A172 (cell line): Measurements from ENCODE around the gene ARRDC1. TPM values are rescaled to one million over a fixed set of nuclear protein-coding genes. Genes with fewer than 3 reads are reported as not detected.
A peak's percentile ranks its signal among the peaks of the same experiment; 100 is the strongest.
"Not testable (repeated sequence)": the region's sequence is repeated elsewhere in the genome, so short reads cannot be mapped to it uniquely, and the experiment has no call there.

ENCODE experiments used
- DNase-seq: peaks from one replicate; pipeline ENCODE4 v3.0.0-alpha.2; 2015; ENCODE audit warnings: low spot score
- total RNA-seq: library from RNA; depleted of rRNA; stranded (reverse); fragments of >200 nt; shearing (Covaris generic); gene quantifications from 2 replicates; pipeline ENCODE4 v1.2.3, GENCODE V29; 2014

Gene ARRDC1
- total RNA-seq, 1 experiment from 2014 or later: 64.3 TPM

DNA sequence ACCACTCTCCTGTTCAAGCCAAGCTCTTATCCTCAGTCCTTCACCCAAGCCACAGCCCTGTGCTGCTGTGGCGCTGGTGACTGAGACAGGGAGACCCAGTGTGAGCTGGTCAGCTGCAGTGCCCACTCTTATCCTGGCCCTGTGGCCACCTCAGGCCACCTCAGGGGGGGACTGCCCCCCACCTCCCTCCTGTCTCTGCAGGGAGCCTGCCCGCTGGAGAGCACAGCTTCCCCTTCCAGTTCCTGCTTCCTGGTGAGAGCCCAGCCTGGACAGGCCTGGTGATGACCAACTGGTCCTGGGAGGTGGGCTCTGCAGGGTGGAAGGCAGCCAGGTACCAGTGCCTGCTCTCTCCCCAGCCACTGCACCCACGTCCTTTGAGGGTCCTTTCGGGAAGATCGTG, 7.8 kb downstream of the ARRDC1 start:
- no peak for DNase-seq

DNA sequence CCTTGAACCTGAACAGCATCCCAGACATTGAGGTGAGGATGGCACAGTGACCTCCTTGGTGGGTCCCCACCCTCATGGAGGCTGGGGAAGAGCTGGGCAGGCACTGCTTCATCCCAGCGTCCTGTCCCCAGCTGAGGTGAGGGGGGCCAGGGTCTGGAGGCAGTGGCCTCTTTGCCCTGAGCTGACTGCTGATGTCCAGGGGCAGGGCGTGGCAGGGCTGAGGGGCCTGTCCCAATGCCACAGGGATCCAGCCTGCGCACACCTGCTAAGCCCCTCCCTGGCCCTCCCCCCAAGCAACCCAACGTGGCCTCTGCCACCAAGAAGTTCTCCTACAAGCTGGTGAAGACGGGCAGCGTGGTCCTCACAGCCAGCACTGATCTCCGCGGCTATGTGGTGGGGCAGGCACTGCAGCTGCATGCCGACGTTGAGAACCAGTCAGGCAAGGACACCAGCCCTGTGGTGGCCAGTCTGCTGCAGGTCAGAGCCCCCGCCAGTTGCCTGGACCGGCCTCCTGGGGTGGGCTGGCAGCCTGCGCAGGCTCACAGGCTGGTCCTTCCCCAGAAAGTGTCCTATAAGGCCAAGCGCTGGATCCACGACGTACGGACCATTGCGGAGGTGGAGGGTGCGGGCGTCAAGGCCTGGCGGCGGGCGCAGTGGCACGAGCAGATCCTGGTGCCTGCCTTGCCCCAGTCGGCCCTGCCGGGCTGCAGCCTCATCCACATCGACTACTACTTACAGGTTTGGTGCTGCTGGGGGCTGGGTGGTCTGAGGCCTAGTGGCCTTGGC, 8.4 kb downstream of the ARRDC1 start:
- DNase-seq: no peak

DNA sequence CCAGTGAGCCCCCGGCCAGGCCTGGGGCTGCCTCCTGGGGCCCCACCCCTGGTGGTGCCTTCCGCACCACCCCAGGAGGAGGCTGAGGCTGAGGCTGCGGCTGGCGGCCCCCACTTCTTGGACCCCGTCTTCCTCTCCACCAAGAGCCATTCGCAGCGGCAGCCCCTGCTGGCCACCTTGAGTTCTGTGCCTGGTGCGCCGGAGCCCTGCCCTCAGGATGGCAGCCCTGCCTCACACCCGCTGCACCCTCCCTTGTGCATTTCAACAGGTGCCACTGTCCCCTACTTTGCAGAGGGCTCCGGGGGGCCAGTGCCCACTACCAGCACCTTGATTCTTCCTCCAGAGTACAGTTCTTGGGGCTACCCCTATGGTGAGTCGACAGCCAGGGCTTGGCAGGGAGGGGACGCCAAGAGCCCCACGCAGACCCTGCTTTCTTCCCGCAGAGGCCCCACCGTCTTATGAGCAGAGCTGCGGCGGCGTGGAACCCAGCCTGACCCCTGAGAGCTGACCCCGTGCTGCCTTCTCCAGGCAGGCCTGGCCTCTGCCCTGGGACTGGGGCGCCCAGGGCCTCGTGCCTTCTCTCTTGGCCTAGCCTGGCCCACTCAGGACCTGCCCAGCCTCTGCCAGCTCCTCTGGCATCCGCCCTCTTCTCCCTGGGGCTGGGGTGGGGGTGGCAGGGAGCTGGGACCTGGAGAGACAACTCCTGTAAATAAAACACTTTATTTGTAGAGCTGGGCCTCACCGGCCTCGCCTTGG, 9.3 kb downstream of the ARRDC1 start:
- no peak for DNase-seq

- DNase-seq: no peak
Measured at GRCh38 chr9:137615387-137615871, 9.9 kb downstream of the ARRDC1 start.

GRCh38 chr9:137618105-137619067, 12.9 kb downstream of the ARRDC1 start, which contains the start of gene EHMT1:
Gene EHMT1 (plus strand): TSS chr9:137619005. CDS start chr9:137619029, 24 bp downstream.
- DNase-seq: peak; percentile 69

DNA sequence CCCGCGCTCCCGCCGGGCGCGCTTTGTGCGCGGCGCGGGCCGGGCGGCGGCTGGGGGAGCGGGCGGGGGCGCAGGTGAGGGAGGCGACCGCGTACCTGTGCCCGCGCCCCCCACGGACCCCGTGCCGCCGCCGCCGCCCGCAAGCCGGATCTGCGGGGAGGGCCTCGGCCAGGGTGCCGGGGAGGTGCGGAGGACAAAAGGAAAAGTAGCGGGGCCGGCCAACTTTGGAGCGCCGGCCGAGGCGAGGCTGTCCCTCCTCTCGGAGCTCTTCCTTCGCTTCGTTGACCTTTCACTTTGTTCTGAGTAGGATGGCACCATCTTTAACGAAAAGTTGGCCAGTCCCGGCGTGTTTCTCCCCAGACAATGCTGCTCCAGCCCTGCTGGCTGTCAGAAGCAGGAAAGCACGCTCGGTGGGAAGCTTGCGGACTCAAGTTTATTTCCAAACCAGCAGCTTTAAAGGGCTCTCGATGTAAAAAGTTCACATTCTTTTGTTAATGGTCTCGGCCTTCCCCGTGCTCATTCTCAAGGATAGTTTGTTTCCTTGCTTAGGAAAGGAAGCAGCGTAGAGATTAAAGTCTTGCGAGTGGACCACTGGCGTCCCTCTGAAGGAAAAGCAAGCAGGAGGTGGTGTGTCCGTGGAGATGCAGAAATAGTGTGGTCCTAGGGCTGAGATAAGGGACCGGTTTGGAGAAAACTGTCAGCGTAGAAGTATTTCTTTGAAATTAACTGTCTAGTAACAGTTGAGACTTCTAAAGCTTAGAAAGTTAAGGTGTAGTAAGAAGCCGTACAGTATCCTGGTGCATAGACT, 14.0 kb downstream of the ARRDC1 start:
- peak; percentile 45 for DNase-seq

GRCh38 chr9:137620048-137620405, 14.5 kb downstream of the ARRDC1 start:
- DNase-seq: no peak

GRCh38 chr9:137620581-137620980, 15.1 kb downstream of the ARRDC1 start:
- no peak for DNase-seq

DNA sequence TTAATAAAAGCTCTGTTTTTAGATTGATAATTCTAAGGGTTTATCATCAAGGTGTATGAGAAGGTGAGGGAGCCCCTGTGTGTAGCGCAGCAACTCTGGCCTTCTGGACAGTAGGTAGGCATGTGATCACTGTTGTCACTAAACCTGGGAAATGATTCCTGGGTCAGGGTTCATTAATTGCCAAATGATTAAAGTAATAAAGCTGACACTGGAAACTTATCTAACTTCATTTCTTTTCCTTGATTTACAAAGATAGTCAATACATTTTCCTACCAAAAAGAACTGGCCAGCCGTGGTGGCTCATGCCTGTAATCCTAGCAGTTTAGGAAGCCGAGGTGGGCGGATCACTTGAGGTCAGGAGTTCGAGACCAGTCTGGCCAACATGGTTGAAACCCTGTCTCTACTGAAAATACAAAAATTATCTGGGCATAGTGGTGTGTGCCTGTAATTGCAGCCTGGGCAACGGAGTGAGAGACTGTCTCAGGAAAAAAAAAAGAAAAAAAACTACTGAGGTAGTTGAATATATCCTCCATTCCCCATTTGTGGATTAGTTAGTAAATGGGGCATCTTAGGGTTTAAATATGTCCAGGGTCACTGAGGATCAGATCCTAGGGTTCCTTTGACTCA, 15.8 kb downstream of the ARRDC1 start:
- DNase-seq: no peak

GRCh38 chr9:137622211-137622610, 16.7 kb downstream of the ARRDC1 start:
- not testable (repeated sequence) for DNase-seq

DNA sequence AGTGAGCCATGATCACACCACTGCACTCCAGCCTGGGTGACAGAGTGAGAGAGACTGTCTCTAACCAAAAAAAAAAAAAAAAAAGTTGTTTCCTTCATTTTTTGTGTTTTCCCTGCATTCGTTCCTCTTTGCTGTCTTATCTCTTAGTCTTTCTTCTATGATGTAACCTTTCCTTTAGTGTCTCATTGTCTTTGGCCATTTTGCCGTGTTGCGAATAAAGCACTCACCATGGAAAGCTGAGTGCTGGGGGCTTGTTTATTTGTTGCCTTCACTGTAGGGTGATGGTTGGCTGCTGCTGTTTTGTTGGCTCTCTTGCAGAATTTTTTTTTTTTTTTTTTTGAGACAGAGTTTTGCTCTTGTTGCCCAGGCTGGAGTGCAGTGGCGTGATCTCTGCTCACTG, 21.0 kb downstream of the ARRDC1 start:
- no peak for DNase-seq

- DNase-seq: not testable (repeated sequence)
Measured at GRCh38 chr9:137627406-137627805, 21.9 kb downstream of the ARRDC1 start.

- no peak for DNase-seq
Measured at GRCh38 chr9:137630126-137630525, 24.6 kb downstream of the ARRDC1 start.

- DNase-seq: no peak
Measured at GRCh38 chr9:137630679-137631078, 25.2 kb downstream of the ARRDC1 start.

GRCh38 chr9:137631345-137632229, 26.1 kb downstream of the ARRDC1 start:
- no peak for DNase-seq

DNA sequence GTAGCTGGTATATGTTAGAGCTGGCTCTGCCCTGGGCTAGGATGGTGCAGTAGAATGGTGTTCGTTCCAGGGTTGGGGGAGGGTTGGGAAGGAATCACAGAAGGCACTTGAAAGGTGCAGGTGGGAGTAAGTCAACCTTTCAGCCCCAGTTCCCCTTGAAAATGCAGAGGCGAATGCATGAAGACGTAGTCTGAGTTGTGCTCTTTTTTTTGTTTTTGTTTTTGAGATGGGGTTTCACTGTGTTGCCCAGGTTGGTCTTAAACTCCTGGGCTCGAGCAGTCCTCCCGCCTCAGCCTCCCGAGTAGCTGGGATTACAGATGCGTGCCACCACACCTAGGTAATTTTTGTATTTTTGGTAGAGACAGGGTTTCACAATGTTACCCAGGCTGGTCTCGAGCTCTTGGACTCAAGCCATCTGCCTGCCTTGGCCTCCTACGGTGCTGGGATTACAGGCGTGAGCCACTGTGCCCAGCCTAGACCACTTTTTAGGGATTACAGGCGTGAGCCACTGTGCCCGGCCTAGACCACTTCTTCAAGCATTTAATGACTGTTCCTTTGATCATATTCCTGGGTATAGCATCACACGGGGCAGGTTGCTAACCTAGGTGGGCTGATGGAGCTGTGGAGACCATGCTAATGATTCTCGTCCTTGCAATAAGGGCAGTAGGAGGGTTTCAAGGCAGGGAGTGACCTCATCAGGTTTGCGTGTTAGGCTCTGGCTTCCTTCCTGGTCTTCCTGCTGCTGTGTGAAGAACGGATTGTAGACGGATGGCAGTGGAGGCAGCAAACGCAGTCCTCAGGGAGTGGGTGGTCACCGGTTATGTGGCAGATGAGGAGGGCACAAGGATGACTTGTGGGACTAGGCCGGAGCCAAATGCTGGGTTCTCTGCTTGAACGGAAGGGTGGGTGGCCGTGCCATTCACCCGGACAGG, 27.0 kb downstream of the ARRDC1 start:
- no peak for DNase-seq

- no peak for DNase-seq
Measured at GRCh38 chr9:137634016-137634415, 28.5 kb downstream of the ARRDC1 start.

DNA sequence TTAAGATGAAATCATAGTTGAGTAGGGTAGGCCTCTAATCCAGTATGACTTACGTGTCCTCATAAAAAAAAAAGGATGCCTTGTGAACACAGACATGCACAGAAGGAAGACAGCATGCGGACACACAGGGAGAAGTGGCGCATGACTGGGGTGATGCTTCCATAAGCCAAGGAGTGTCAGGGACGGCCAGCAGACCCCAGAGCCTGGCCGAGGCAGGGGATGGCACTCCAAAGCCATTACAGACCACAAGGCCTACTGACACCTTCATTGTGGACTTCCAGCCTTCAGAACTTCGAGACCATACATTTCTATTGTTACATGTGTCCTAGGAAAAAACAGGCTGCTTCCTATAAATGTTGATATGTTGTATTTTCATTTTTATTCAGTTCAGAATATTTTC, 33.2 kb downstream of the ARRDC1 start:
- no peak for DNase-seq
